Sigmoid colon (tissue), 4 donors: ENCODE data around the gene RCSD1.

Source experiments
- EP300 ChIP-seq, 4 donors: sonication (generic); formaldehyde crosslinking; IDR thresholded peaks; one replicate each; pipeline ENCODE4 v1.6.1; 2017; ENCODE audit warnings: antibody characterized with exemption in 4 of 4
- TF ChIP-seq, protein P1 (sequence below), 4 experiments: fragments of 450-650 bp in 3 of 4; fragments of 200-600 bp in 1 of 4; IDR thresholded peaks; one replicate each; pipeline ENCODE4 v1.5.1; 2016 to 2019; ENCODE audit warnings: antibody characterized with exemption in 4 of 4, mild to moderate bottlenecking in 3 of 4, moderate library complexity in 2 of 4

GRCh38 chr1:167617153-167618147, 12.6 kb upstream of the RCSD1 start:
- TF ChIP-seq, protein P1, sequence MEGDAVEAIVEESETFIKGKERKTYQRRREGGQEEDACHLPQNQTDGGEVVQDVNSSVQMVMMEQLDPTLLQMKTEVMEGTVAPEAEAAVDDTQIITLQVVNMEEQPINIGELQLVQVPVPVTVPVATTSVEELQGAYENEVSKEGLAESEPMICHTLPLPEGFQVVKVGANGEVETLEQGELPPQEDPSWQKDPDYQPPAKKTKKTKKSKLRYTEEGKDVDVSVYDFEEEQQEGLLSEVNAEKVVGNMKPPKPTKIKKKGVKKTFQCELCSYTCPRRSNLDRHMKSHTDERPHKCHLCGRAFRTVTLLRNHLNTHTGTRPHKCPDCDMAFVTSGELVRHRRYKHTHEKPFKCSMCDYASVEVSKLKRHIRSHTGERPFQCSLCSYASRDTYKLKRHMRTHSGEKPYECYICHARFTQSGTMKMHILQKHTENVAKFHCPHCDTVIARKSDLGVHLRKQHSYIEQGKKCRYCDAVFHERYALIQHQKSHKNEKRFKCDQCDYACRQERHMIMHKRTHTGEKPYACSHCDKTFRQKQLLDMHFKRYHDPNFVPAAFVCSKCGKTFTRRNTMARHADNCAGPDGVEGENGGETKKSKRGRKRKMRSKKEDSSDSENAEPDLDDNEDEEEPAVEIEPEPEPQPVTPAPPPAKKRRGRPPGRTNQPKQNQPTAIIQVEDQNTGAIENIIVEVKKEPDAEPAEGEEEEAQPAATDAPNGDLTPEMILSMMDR (IDR thresholded peaks at IDR 0.05) = no peak
- TF ChIP-seq EP300 (IDR thresholded peaks at IDR 0.05) = peak in 2 of 4 donors; percentile 21 to 71
